ENCODE measurements around the gene CD44.

CD44 gene

DNA sequence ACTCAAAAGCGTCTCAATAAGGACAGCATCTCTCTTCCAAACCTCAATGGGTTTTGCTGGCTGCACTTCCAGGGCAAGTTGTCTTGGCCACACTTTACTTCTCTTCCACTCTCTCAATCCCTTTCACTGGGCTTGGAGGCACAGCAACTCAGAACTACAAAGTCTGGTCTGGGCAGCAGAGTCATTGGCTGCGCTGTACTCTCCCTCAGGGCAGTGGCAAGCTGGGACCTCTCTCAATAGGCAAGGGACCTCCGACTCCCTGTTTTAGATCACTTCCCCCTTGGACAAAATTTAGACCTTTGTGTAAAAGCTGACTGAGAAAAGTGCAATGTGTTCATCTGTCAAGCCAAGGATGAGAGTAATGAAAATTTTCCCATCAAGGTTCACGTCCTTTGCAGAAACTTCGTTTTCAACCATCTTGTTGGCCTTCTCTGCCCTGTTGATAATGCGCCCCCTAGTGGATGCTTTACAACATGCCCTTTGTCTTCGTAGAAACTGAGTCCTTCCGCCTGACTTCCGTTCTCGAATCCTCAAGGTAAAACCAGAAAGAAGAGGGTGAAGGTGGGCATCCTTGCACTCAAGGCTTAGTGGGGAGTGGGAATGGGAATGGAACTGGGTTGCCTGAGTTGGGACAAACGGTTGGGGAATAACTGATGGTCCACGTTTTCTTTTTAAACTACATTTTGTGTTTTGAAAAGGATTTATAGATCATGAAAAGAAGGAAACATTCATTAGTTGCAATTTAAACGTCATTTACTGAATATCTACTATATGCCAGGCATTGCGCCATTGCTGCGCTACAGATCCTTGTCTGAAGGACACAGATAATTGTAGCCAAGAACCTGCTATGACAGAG is 99.1 kb downstream of the CD44 start:
- DNase-seq (ENCODE audit: low read depth), result no peak

DNA sequence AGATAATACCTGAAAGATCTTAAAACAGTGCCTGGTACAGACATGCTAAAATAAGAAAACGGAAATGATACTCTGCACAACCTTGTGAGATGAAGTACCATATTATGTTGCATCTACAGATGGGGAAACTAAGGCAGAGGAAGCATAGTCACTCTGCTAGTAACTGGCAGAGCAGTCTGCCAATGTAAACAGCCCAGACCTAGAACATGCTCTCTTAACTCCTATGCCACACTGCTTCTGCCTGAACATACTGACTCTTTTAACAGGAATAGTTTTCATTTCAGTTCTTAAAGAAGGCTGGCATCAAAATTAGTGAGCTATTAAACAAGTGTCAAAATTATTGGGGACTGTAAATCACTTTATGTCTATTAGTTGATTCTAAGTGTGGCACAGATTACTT is 99.9 kb downstream of the CD44 start:
- DNase-seq (ENCODE audit: low read depth), result no peak

DNA sequence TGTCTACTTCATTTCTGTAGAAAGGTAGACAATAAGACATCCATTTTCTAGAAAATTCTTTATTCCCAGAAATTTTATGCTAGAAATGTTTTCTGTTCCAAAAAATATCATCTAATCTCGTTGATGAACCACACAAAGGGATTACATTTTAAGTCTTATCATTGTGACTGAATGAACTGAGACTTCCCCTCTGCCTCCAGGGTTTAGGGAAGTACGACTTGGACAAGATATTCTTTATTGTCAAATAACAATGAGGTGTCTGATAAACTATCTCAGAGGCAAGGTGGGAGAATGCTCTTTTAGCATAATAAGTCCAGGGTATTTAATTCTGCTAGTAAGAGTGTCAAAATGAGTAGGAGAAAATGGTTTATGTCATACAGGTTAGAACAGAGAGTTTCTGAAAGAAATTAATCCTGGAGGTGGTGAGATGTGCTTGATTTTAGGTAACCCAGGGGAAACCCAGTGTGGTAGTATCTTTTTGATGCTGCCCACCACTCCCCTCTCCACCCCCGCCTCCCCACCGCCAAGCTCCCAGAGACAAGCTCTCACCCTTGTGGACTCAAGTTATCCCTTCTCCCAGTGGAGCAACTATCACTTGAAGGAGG is 100.6 kb downstream of the CD44 start:
- no peak for DNase-seq (ENCODE audit: low read depth)

DNA sequence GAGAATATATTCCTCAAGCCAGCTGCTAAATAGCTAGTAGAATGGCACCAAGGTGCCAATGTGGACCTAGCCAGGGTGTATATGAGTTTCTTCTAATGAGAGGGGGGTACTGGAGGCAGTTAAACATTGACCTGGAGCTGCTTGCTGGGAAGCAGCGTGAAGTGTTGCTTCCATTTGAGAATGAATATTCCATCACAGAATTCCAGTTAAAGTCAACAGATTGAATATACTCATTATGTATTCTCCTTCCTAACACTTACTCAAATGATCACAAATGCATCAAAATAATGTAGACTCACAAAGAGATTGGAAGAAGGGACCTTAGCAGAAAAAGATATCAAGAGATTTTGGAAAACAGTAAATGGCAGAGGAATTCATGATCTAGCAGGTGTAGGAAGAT is 102.1 kb downstream of the CD44 start:
- no peak for DNase-seq (ENCODE audit: low read depth)

DNA sequence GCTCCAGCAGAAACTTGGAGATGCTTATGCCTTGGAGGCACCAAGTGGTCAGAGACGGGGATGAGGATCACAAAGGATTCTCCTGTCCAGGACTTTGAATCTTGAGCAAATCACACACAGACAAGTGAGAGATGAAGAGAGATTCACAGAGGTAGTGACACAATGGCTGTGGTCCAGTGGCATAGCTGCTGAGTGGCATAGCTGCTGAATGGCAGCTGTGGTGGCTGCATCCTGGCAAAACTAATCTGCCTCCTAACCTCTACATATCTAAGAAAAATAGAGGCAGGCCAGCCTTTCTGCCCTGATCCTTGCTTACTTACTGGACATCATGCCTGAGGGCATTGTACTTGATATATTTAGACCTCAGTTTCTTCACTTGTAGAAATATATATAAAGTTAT is 102.6 kb downstream of the CD44 start:
- DNase-seq (ENCODE audit: low read depth), result no peak

DNA sequence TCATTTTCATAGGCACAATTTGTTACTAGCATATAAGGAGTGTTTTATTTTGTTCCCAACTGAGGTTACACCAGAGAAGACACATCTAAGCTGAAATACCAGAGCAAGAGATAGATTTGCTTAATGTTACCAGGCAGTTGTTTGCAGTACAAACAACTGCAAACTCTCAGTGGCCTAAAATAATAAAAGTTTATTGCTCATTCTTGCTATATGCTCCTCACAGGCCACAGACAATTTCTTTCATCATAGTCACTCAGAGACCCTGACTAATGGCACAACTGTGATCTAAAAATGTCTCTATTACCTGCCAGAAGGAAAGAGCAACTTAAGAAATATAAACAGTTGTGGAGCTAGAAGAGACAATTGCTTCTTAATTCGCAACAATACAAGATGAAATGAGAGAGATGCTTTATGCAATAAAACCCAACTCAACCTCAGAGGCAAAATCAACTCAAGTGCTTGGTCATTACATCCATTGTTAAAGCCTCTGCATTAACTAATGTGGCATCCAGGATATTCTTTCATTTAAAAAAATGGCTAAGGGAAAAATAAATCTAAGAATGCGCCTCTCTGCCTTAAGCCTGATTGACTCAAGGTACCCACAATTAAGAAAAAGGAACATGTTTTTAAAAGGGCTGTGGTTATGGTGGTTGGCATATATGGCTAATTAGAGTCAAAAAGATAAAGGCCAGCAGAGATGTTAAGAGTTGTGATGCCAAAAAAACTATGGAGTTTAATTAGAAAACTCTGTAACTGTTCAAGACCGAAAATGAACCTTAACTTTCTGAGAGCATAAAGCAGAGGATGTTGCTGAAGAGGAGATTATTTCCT is 103.7 kb downstream of the CD44 start:
- DNase-seq (ENCODE audit: low read depth), result no peak

DNA sequence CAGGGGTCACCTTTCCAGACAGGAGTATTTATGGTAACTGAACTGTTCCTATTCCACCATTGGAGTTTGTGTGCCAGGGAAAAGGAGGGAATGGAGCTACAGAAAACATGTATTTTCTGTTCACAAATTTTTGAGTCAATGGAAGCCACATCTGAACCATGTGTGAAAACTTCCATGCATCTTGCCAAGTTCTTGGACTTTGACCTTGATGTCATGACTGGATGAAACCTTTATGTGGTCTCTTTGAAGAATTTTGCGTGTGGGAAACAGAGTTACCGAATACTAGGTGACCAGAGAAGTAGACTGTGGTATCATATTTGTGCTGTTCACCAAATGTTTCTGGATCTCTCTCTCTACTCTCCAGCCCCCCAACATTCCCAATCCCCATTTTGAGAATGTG is 104.8 kb downstream of the CD44 start:
- no peak for DNase-seq (ENCODE audit: low read depth)

DNA sequence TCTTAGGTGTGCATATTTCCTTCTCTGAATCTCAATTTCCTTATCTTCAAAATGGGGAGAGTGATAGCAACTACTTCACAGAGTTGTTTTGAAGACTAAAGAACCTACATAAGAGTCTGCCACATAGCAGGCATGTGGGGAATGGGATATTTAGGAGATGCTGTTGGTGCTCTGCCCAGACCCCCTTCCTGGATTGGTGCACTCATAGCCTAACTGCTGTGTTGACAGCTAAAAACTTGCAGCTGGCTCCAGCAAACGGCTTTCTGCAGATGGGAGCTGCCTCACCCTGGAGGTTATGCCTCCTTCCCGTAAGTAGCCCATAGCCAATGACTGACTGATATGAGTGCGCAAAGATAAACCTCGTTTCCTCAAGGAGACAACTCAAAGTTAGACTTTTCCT is 106.1 kb downstream of the CD44 start:
- DNase-seq (ENCODE audit: low read depth), result no peak

DNA sequence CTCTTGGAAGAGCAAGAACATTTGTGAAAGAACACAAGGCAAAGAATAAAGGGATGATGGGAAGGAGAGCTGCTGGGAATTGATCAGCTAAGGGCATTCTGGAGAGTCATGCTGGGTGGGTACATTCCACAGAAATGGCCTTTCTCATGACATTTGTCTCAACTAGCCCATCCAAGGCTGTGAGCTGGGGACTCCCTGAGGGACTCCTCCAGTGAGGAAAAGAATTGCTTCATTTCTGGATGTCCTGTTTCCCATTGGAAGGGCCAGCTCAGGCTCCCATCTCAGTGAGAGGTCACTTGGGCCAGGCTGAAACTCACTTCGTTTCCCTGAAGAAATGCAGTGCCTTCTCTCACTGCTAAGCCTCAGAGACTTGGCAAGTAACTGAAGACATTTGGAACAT is 106.8 kb downstream of the CD44 start:
- DNase-seq (ENCODE audit: low read depth), result no peak

DNA sequence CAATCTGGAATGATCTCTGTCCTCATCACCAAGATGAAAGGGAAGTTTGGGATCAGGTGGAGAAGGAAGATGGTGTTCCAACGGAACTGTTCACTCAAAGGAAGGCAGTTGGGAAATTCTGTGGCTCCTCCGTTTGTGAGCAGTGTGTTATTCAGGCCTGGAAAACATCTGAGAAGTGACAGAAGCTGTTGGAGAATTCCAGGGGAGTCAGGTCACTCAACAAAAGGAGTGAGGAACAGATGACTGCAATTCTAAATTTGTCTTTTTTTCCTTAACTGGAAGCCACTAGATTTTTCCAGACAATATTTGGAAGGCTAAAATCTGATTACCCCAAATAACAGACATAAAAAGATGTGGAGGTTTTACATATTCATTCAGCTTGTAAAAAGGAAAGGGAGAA is 107.8 kb downstream of the CD44 start:
- DNase-seq (ENCODE audit: low read depth), result no peak

DNA sequence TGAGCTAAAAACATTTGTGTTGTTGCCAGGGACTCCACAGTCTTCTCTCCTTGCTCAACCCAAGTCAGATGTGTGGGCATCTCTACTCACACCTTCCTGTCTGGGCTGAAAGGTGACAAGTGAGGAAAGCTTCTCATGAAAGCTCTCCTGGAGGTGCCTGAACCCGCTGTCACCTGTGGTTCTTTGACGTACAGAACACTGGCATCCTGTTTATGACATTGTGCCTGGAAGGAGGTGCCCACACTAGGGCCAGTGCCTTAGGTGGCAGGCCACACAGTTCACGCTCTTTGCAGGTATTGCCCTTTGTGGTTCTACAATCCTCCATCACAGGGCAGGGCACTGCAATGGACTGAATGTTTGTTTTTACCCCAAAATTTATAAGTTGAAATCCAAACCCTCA is 108.5 kb downstream of the CD44 start:
- no peak for DNase-seq (ENCODE audit: low read depth)

DNA sequence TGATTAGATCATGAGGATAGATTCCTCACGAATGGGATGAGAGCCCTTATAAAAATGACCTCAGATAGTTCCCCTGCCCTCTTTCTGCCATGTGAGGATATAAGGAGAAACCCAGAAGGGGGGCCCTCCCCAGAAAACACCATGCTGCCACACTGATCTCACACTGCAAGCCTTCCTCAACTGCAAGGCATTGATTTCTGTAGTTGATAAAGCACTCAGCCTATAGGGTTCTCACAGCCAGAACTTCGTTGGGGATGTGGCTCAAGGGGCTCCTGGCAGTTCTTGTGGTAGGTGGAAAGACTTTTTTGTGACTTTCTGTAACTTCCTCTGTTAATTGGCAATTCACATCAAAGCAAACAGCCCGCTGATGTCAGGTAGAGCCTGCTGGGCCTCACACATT is 108.9 kb downstream of the CD44 start:
- DNase-seq (ENCODE audit: low read depth), result no peak

DNA sequence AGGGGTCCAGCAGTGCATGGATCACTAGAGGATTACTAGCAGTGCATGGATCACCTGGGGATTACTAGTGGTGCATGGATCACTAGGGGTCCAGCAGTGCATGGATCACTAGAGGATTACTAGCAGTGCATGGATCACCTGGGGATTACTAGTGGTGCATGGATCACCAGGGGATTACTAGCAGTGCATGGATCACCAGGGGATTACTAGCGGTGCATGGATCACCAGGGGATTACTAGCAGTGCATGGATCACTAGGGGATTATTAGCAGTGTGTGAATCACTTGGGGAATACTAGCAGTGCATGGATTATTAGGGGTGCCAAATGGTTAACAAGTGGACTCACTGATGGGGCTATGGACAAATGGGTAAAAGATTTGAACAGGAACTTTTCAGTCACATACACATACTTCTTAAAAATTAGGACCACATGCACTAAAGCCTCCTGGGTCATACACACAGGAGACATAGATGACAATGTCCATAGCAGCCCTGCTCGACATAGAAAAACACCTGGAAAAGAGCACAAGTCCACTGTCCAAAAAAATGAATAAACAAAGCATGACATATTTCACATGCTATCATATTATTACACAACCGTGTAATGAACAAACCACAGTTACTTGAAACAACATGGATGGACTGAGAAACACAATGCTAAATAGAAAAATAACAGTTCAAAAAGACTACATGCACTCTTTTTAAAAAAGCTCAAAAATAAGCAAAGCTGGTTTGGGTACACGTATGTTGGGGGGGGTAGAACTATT is 109.8 kb downstream of the CD44 start:
- no peak for DNase-seq (ENCODE audit: low read depth)

DNA sequence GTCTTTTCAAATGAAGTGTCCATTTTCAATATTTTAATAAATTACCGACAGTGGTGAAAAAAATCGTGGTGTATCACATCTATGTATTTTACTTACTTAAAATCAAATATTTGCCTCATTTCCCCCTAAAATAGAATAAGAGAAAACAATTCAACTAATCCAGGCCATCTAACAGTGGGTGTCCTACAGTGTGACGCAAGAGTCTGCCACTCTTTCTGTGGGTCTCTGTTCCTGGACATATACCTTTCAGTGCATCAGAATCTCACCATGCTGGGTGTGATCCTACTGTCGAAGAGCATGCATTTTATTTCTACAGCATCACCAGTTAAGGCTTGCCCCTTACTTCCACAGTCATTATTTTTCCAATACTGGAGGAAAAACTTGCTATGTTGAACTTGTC is 111.2 kb downstream of the CD44 start:
- DNase-seq (ENCODE audit: low read depth), result no peak

DNA sequence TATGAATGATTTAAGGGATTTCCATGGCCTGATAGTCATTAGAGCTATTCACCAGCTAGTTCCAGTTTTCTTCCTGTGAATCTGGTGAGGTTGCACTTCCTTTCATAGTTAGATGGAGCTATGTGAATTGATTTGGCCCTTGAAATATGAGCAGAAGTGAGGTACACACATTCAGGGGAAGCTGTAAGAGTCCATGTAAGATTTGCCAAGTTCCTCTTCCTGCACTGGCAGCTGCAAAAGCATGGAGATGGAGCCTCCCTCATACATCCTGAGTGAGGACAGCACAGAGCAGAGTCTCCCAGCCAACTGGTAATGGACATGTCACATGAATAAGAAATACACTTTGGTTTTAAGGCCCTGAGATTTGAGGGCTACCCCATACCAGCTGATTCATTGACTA is 111.7 kb downstream of the CD44 start:
- DNase-seq (ENCODE audit: low read depth), result no peak

DNA sequence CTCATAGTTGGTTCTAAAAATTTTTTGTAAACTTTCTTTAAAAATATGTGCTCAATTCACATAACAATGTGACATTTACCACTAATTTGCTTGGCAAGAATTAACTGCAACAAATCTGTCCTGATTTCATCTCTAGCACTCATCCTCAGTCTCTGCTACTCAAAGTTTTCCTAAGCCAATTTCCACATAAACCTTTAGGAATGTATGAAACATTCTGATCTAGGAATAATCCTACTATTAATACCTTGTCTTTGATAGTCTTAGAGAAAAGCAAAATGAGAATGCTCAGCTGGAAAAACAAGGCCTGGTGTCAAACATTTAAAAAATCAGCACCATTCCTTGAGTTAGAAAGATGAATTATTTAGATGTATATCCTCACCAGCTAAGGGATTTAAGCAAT is 114.3 kb downstream of the CD44 start:
- DNase-seq (ENCODE audit: low read depth), result no peak

DNA sequence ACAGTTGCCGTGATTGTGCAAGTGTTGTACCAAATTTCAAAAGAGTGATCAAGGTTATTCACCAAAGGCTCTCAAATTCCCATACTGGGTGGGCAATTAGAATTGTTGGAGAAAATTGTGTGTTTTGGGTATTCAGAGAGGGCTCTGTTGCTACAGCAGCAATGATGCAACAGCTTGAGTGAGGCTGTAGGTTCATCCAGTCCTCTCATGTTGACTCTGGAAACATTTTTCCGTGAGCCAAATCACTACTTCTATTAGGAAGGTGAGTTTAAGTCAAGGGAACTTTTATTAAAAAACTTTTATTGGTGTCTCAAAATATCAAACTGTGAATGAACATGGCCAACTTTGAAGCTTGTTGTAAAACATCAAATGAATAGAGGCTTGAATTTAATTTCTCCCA is 116.5 kb downstream of the CD44 start:
- DNase-seq (ENCODE audit: low read depth), result no peak

DNA sequence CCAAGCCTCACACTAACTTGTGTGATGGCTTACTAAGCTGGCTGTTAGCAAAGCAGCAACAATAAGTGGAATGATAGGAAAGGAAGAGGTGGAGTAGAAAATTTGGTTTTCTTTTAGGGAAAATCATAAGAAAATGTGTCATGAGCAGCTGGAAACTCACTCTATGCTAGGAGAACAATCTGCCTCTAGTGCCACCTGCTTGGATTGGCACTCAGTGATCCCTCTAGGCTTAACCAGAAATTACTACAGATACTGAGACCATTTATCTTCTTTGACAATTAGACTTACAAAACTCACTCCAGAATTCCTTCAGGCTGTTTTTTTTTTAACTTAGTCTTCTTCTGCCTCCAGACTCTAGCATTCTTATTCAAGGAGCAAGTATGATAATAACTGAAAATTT is 117.3 kb downstream of the CD44 start:
- DNase-seq (ENCODE audit: low read depth), result no peak

DNA sequence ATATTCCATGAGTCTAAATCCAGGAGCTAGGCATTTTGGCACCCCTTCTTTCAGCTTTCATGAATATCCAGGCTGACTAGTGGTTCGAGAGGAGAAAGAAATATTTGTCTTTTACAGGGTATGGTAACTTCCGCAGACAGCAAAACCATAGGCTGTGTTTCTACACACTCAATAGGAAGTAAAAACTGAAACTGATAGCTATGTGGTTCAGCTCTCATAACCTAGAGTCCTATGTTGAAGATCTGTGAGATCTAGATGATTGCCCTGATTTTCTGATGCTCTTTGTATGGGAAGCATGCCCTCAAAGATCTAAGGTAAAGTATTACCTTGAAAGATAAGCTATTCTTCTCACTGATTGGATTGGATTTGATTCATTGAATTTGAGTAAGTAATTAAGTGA is 118.3 kb downstream of the CD44 start:
- DNase-seq (ENCODE audit: low read depth), result no peak

DNA sequence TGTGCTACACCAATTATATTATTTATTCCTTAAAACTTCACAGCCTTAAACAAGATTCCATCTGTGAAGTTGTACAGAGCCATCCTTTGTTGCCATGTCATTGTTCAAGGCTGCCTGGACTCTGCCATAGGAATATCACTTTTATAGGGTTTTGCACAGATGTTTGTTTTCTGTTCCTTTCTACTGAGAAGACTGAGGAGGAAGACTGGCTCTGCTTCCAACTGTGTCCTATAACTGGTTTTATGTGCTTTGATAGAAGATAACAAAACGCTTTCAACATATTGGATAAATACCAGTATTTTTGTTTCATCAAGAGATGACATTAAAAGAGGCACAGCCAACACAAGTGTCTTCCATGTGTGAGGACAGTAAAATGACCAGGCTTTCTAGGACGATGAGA is 120.6 kb downstream of the CD44 start:
- DNase-seq (ENCODE audit: low read depth), result no peak

DNA sequence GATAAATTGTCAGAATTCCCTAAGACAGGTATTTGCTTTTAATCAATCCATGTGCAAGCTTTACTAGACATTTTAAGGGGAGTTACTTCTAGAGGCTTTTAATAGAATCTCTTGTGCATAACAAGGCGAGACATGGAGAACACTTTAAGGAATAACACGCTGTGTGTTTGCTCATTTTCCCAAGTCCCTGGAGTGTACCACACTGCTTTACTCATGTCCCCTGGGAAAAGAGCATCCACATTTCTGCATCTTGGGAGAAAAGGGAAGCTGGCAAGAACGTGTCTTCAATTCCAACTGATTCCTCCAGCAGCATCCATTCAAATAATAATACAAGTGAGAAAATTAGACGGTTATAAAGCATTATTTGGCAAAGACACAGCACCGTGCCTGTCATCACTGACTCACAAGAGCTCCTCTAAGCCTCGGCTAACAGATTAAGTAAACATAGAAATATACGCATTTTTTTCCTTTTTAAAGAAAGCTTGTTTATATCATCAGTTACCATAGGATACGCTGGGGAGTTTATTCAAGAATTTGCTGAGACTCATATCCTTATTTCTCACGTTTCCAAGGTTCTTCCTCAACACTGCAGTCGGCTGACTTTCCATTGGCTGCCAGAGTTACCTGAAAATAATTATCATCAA is 121.5 kb downstream of the CD44 start:
- DNase-seq (ENCODE audit: low read depth), result peak; percentile 91

DNA sequence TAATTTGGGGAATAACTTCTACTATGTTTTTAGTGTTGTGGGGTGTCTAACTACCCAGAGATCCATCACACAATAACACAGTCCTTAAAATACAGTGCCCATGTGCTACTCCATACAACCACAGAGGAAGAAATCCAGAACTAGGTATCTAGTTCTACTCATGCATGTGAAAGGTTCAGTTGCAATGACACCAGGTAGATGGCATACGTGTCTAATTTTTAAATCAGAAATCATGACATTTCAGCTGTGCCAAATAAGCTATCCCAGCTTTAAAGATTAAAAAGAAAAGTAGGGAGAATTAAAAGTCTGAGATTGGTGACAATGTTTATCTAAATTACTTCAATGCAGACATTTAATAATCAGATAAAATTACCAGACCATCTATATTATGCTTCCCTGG is 122.2 kb downstream of the CD44 start:
- DNase-seq (ENCODE audit: low read depth), result no peak
